ENCODE results near the gene CD248. TPM values are rescaled to one million over a fixed set of nuclear protein-coding genes. Genes with fewer than 3 reads are reported as not detected.

CD248 gene
- total RNA-seq, 1 experiment from 2014 or later = 0.15 TPM

GRCh38 chr11:66314561-66315497 lies 2.0 kb downstream of the CD248 start:
- Histone ChIP-seq H3K4me3 (ENCODE audit: low read depth in 2 of 2, low read length in 2 of 2) (no peak overlapping the region), H3K27ac (ENCODE audit: low read length) (no peak overlapping the region), H3K4me1 (ENCODE audit: control insufficient read depth, insufficient read depth, low read length) (peaks cover 10% of the 10 kb centered on the region), H3K9me3 (ENCODE audit: control insufficient read depth, insufficient read depth, low read depth, low read length) (no peaks in the 10 kb centered on the region), H3K36me3 (ENCODE audit: control insufficient read depth, insufficient read depth, low read length) (no peaks in the 10 kb centered on the region), H3K27me3 (ENCODE audit: control insufficient read depth, insufficient read depth, low read length) (no peaks in the 10 kb centered on the region)
- CTCF ChIA-PET = interaction anchor here (0.6 to 1.0 kb wide), 2 partner anchors 33 to 56 kb away, joined by 3 read pairs; no protein-coding TSS in a partner anchor
- DNase-seq (ENCODE audit: low read depth, low spot score) = no peak
- intact Hi-C loops (cut with micrococcal nuclease; ENCODE audit: unreplicated experiment) = no loop called here
- TF ChIP-seq TCF7L2 (IDR thresholded peaks at IDR 0.05; ENCODE audit: low read depth, low read length) (no peak), SIN3A (IDR thresholded peaks at IDR 0.05; ENCODE audit: borderline replicate concordance, insufficient read depth, low read depth, low read length) (no peak)
- in situ Hi-C loops (cut with HindIII; ENCODE audit: low pct_unique_long_range_greater_than_20kb, low sequenced_read_pairs) = no loop called here
- no peak for ATAC-seq
- POLR2A ChIA-PET = interaction anchor here (0.7 kb wide), 1 partner anchor 12 kb away, joined by 9 read pairs; no protein-coding TSS in a partner anchor
- no TSS peak for BruUV-seq (replicated peaks)

DNA sequence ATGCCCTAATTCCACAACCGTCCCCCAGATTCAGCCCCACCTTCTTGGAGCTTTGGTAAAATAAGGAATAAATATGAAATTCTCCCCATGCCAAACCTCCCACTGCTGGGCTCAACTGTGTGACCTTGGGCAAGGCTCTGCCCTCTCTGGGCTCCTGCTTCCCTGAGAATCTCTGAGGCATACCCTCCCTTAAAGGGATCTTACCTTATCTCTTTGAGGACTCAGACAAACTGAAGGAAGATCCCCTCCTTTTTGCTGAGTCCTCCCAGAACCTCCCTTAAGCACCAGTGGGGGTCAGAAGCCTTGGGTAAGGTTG lies 2.7 kb downstream of the CD248 start:
- in situ Hi-C loops (cut with HindIII; ENCODE audit: low pct_unique_long_range_greater_than_20kb, low sequenced_read_pairs) = no loop called here

More for the DNA sequence above, 2.7 kb downstream of the CD248 start:
- no peak for ATAC-seq
- intact Hi-C loops (cut with micrococcal nuclease; ENCODE audit: unreplicated experiment) = no loop called here
- no peak overlapping the region for H3K27ac ChIP-seq (ENCODE audit: low read length)
- no peak for TF ChIP-seq SIN3A (IDR thresholded peaks at IDR 0.05; ENCODE audit: borderline replicate concordance, insufficient read depth, low read depth, low read length)
- TF ChIP-seq, protein P1, sequence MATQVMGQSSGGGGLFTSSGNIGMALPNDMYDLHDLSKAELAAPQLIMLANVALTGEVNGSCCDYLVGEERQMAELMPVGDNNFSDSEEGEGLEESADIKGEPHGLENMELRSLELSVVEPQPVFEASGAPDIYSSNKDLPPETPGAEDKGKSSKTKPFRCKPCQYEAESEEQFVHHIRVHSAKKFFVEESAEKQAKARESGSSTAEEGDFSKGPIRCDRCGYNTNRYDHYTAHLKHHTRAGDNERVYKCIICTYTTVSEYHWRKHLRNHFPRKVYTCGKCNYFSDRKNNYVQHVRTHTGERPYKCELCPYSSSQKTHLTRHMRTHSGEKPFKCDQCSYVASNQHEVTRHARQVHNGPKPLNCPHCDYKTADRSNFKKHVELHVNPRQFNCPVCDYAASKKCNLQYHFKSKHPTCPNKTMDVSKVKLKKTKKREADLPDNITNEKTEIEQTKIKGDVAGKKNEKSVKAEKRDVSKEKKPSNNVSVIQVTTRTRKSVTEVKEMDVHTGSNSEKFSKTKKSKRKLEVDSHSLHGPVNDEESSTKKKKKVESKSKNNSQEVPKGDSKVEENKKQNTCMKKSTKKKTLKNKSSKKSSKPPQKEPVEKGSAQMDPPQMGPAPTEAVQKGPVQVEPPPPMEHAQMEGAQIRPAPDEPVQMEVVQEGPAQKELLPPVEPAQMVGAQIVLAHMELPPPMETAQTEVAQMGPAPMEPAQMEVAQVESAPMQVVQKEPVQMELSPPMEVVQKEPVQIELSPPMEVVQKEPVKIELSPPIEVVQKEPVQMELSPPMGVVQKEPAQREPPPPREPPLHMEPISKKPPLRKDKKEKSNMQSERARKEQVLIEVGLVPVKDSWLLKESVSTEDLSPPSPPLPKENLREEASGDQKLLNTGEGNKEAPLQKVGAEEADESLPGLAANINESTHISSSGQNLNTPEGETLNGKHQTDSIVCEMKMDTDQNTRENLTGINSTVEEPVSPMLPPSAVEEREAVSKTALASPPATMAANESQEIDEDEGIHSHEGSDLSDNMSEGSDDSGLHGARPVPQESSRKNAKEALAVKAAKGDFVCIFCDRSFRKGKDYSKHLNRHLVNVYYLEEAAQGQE (IDR thresholded peaks at IDR 0.05; ENCODE audit: insufficient read depth in 1 of 2, low read depth in 2 of 2, low read length in 1 of 2) = no peak
- TF ChIP-seq, protein P2, sequence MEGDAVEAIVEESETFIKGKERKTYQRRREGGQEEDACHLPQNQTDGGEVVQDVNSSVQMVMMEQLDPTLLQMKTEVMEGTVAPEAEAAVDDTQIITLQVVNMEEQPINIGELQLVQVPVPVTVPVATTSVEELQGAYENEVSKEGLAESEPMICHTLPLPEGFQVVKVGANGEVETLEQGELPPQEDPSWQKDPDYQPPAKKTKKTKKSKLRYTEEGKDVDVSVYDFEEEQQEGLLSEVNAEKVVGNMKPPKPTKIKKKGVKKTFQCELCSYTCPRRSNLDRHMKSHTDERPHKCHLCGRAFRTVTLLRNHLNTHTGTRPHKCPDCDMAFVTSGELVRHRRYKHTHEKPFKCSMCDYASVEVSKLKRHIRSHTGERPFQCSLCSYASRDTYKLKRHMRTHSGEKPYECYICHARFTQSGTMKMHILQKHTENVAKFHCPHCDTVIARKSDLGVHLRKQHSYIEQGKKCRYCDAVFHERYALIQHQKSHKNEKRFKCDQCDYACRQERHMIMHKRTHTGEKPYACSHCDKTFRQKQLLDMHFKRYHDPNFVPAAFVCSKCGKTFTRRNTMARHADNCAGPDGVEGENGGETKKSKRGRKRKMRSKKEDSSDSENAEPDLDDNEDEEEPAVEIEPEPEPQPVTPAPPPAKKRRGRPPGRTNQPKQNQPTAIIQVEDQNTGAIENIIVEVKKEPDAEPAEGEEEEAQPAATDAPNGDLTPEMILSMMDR (IDR thresholded peaks at IDR 0.05) = no peak
- TF ChIP-seq POLR2AphosphoS5 (IDR thresholded peaks at IDR 0.05; ENCODE audit: low read depth, low read length) = no peak
- no peak for TF ChIP-seq TCF7L2 (IDR thresholded peaks at IDR 0.05; ENCODE audit: low read depth, low read length)
- ChIA-PET POLR2A (no interaction called here), CTCF (no interaction called here)
- BruUV-seq (replicated peaks) = no TSS peak
- no peaks in the 10 kb centered on the region for H3K27me3 ChIP-seq (ENCODE audit: control insufficient read depth, insufficient read depth, low read length)
- peaks cover 10% of the 10 kb centered on the region for H3K4me1 ChIP-seq (ENCODE audit: control insufficient read depth, insufficient read depth, low read length)
- no peaks in the 10 kb centered on the region for H3K36me3 ChIP-seq (ENCODE audit: control insufficient read depth, insufficient read depth, low read length)
- H3K4me3 ChIP-seq (ENCODE audit: low read depth in 2 of 2, low read length in 2 of 2) = no peak overlapping the region
- DNase-seq (ENCODE audit: low read depth, low spot score) = no peak
- H3K9me3 ChIP-seq (ENCODE audit: control insufficient read depth, insufficient read depth, low read depth, low read length) = no peaks in the 10 kb centered on the region

Measured in Panc1 (cell line).